ENCODE results near the gene MS4A7.

Gene MS4A7

DNA sequence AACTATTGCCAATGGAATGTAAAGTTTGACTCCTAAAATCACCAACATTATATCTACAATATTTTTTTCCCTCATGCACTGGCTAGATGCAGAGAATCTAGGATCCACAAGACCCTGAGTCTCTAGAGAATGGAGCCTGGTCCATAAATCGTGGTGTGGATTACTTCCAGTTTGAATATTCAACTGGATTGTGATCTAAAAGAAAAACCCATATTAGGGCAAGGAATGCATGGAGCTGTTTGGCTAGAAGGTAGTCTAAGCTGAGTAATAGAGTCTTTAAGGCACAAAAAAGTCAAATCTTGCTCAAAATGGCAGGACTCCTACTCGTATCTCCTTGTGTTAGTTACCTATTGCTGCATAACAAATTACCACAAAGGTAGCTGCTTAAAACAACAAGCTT is 41.7 kb downstream of the MS4A7 start:
- in situ Hi-C loops (cut with HindIII; ENCODE audit: low pct_ligation_motif_present, low sequenced_read_pairs), result no loop called here
- no peak for DNase-seq

DNA sequence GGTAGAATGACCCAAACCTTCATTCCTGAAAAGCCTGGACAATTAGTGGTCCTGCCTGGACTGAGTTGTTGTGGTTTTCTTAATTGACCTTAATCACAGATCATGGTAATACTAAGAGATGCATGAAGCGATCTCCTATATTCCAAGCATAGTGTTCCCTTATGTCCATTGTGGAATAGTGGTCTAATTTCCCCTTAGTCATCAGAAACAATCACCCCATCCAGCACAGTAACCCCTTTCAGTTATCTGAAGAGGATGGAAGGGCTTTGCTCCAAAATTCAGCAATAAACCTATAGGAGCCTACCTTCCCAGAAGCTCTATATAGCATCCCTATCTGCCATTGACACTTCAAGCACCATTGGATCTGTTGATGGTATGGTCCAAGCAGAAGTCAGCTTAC is 44.3 kb downstream of the MS4A7 start:
- no peak overlapping the region for H3K27ac ChIP-seq
- H3K27me3 ChIP-seq (replicated peaks), result no peaks in the 10 kb centered on the region
- TF ChIP-seq, protein P1, sequence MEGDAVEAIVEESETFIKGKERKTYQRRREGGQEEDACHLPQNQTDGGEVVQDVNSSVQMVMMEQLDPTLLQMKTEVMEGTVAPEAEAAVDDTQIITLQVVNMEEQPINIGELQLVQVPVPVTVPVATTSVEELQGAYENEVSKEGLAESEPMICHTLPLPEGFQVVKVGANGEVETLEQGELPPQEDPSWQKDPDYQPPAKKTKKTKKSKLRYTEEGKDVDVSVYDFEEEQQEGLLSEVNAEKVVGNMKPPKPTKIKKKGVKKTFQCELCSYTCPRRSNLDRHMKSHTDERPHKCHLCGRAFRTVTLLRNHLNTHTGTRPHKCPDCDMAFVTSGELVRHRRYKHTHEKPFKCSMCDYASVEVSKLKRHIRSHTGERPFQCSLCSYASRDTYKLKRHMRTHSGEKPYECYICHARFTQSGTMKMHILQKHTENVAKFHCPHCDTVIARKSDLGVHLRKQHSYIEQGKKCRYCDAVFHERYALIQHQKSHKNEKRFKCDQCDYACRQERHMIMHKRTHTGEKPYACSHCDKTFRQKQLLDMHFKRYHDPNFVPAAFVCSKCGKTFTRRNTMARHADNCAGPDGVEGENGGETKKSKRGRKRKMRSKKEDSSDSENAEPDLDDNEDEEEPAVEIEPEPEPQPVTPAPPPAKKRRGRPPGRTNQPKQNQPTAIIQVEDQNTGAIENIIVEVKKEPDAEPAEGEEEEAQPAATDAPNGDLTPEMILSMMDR (IDR thresholded peaks at IDR 0.05; ENCODE audit: low read depth, low read length, missing control alignments), result no peak
- no peak overlapping the region for H3K4me3 ChIP-seq (ENCODE audit: low read depth, low read length)
- in situ Hi-C loops (cut with HindIII; ENCODE audit: low pct_ligation_motif_present, low sequenced_read_pairs), result no loop called here
- H3K36me3 ChIP-seq (replicated peaks), result no peaks in the 10 kb centered on the region
- no peak for DNase-seq

More for the DNA sequence above, 41.7 kb downstream of the MS4A7 start:
- Histone ChIP-seq H3K4me3 (ENCODE audit: low read depth, low read length) (no peak overlapping the region), H3K27me3 (replicated peaks) (no peaks in the 10 kb centered on the region), H3K27ac (no peak overlapping the region), H3K36me3 (replicated peaks) (no peaks in the 10 kb centered on the region)
- TF ChIP-seq, protein P1 (IDR thresholded peaks at IDR 0.05; ENCODE audit: low read depth, low read length, missing control alignments), result no peak

DNA sequence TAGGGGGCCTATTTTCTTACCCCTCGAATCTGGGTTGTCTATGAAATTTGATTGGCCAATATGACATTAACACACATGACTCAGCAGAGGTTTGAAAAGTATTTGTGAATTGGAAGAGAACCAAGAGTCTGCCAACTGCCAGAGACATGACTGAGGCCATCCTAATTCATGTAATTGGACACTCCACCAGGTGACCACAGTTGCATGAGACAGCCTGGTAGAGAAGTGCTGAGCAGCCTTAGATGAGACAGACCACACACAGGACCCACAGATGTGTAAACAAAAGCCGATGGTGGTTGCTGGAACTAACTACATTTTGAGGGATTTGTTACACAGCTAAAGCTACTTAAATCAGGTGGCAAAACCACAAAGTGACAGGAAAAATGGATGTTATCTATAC is 50.2 kb downstream of the MS4A7 start:
- in situ Hi-C loops (cut with HindIII; ENCODE audit: low pct_ligation_motif_present, low sequenced_read_pairs), result no loop called here
- DNase-seq, result no peak

DNA sequence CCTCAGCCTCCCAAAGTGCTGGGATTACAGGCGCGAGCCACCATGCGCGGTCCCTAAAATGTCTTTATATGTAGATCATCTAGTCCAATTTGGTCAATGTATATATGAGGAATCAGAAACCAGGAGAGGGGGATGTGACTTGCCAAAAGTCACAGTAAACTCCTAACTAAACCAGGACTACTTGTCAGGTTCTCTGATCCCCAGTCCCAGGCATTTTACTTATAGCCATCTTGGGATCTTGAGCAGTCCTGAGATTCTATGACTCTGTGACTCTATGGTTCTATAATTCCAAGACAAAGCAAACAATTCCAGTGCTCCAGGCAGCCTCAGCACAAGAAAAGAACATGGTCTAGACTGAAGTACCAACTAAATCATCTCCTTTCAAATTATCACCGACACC is 50.9 kb downstream of the MS4A7 start, which contains the start of gene MS4A5:
TSS of gene MS4A5 (plus strand) at position 301 of the 400 bp plus-strand sequence. CDS start 103 bp downstream, outside the sequence.
- DNase-seq, result no peak
- H3K27ac ChIP-seq, result no peak within 1 kb of the TSS
- in situ Hi-C loops (cut with HindIII; ENCODE audit: low pct_ligation_motif_present, low sequenced_read_pairs), result no loop called here
- no peaks in the 10 kb centered on the region for H3K36me3 ChIP-seq (replicated peaks)
- H3K27me3 ChIP-seq (replicated peaks), result no peaks in the 10 kb centered on the region
- TF ChIP-seq, protein P1 (IDR thresholded peaks at IDR 0.05; ENCODE audit: low read depth, low read length, missing control alignments), result no peak
- H3K4me3 ChIP-seq (ENCODE audit: low read depth, low read length), result no peak within 1 kb of the TSS

More for the DNA sequence above, 50.2 kb downstream of the MS4A7 start:
- no peak overlapping the region for H3K4me3 ChIP-seq (ENCODE audit: low read depth, low read length)
- H3K27me3 ChIP-seq (replicated peaks), result no peaks in the 10 kb centered on the region
- H3K36me3 ChIP-seq (replicated peaks), result no peaks in the 10 kb centered on the region
- TF ChIP-seq, protein P1 (IDR thresholded peaks at IDR 0.05; ENCODE audit: low read depth, low read length, missing control alignments), result no peak
- no peak overlapping the region for H3K27ac ChIP-seq

DNA sequence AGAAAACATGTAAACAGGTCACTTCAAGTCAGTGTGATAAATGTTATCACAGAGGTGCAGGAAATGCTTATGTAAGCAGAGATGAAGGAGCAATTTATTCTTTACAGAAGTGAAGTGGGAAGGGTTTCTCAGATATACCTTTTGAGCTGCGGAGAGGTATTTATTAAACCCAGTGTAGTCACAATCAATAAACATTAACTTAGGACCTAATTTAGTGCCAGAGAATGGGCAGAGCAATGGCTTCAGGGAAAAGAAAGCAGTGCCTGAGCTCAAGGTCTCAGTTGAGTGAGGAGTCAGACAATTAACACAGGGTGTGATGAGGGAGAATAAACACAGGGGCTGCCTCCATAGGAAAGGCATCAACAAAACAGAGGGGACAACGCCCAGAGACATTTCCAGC is 52.9 kb downstream of the MS4A7 start:
- TF ChIP-seq, protein P1 (IDR thresholded peaks at IDR 0.05; ENCODE audit: low read depth, low read length, missing control alignments), result no peak
- Histone ChIP-seq H3K27me3 (replicated peaks) (no peaks in the 10 kb centered on the region), H3K36me3 (replicated peaks) (no peaks in the 10 kb centered on the region), H3K4me3 (ENCODE audit: low read depth, low read length) (no peak overlapping the region), H3K27ac (no peak overlapping the region)
- no peak for DNase-seq
- in situ Hi-C loops (cut with HindIII; ENCODE audit: low pct_ligation_motif_present, low sequenced_read_pairs), result no loop called here

DNA sequence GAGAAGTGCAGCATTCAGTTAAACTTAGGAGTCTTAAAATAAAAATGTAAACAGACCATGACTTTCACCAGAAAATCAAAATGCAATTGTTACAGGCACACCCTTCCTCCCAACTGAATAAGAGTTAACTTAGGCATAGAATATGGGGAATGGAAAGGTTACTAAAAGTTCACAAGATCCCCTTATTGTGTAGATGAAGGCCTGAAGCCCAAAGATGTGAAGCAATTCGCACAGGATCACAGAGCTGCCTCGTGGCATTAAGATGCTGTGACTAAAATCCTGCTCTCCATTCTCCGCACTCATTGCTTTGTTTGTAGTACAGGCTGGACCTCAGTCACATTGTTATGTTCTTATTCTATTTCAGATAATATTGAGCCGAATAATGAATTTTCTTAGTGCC is 55.1 kb downstream of the MS4A7 start:
- no peaks in the 10 kb centered on the region for H3K27me3 ChIP-seq (replicated peaks)
- in situ Hi-C loops (cut with HindIII; ENCODE audit: low pct_ligation_motif_present, low sequenced_read_pairs), result no loop called here
- DNase-seq, result no peak
- H3K36me3 ChIP-seq (replicated peaks), result no peaks in the 10 kb centered on the region
- no peak overlapping the region for H3K4me3 ChIP-seq (ENCODE audit: low read depth, low read length)
- TF ChIP-seq, protein P1 (IDR thresholded peaks at IDR 0.05; ENCODE audit: low read depth, low read length, missing control alignments), result no peak
- H3K27ac ChIP-seq, result no peak overlapping the region

Data from brain microvascular endothelial cell (primary cell).